ENCODE measurements around the gene PRPF8. TPM values are rescaled to one million over a fixed set of nuclear protein-coding genes. Genes with fewer than 3 reads are reported as not detected.

PRPF8 gene
- total and polyA plus RNA-seq, 2 of the 13 experiments (the other 11 are each of a cell fraction or from before 2014, with no cell fraction given): 112 to 179 TPM

- no peak for TF ChIP-seq ZNF142 (CRISPR knock-in tag; IDR thresholded peaks at IDR 0.05)
- TF ChIP-seq BCL6 (CRISPR knock-in tag; IDR thresholded peaks at IDR 0.05): peak; percentile 21; the same call in 1 of the 2 replicates
- TF ChIP-seq SYNCRIP (IDR thresholded peaks at IDR 0.05; ENCODE audit: insufficient read depth, low read depth, low read length): no peak
- TF ChIP-seq FIP1L1 (IDR thresholded peaks at IDR 0.05; ENCODE audit: borderline replicate concordance, insufficient read depth, low read depth, low read length): no peak
- TF ChIP-seq ZNF546 (CRISPR knock-in tag; conservative IDR thresholded peaks at IDR 0.05): no peak
- TF ChIP-seq GZF1 (CRISPR knock-in tag; IDR thresholded peaks at IDR 0.05): no peak
- TF ChIP-seq PBX2 (CRISPR knock-in tag; IDR thresholded peaks at IDR 0.05): no peak
- TF ChIP-seq HIC2 (CRISPR knock-in tag; IDR thresholded peaks at IDR 0.05; ENCODE audit: low read depth): peak; percentile 44; the same call in 1 of the 2 replicates
- TF ChIP-seq ELF4 (CRISPR knock-in tag; IDR thresholded peaks at IDR 0.05; ENCODE audit: borderline replicate concordance): no peak
- no peak for TF ChIP-seq GTF2F1 (IDR thresholded peaks at IDR 0.05; ENCODE audit: low read length)
- no peak; the same call in 1 of the 2 replicates for TF ChIP-seq ZNF350 (CRISPR knock-in tag; IDR thresholded peaks at IDR 0.05; ENCODE audit: borderline replicate concordance, low read depth)
- no peak; the same call in 1 of the 2 replicates for TF ChIP-seq STAG1 (CRISPR knock-in tag; IDR thresholded peaks at IDR 0.05)
- no peak for TF ChIP-seq CEBPZ (IDR thresholded peaks at IDR 0.05; ENCODE audit: low read length)
- no peak for TF ChIP-seq POGZ (CRISPR knock-in tag; IDR thresholded peaks at IDR 0.05)
- TF ChIP-seq ZMYM3 (CRISPR knock-in tag; IDR thresholded peaks at IDR 0.05): no peak
- TF ChIP-seq ZNF501 (CRISPR knock-in tag; IDR thresholded peaks at IDR 0.05): peak; percentile 65; the same call in 1 of the 2 replicates
- TF ChIP-seq ATRX (CRISPR knock-in tag; IDR thresholded peaks at IDR 0.05; ENCODE audit: borderline replicate concordance): no peak
Measured at GRCh38 chr17:1724869-1725641, 40.4 kb upstream of the PRPF8 start (continued).
